Stimulated activated CD8-positive, alpha-beta memory T cell treated with anti-CD3 and anti-CD28 coated beads, Interleukin-12 subunit alpha, Interleukin-12 subunit beta, amount 100 ng/mL, for 1 hour (primary cell): ENCODE results near the gene OPRM1.

Experiments used
- DNase-seq: peaks from one replicate; pipeline ENCODE4 v3.0.0-alpha.2; 2020; ENCODE audit warnings: low read depth

OPRM1 gene

GRCh38 chr6:154284313-154284853, 245.3 kb downstream of the OPRM1 start:
- DNase-seq = no peak

GRCh38 chr6:154285826-154286225, 246.8 kb downstream of the OPRM1 start:
- DNase-seq = no peak

- no peak for DNase-seq
Measured at GRCh38 chr6:154289818-154290508, 250.9 kb downstream of the OPRM1 start.

- DNase-seq = no peak
Measured at GRCh38 chr6:154292066-154292465, 253.0 kb downstream of the OPRM1 start.

- no peak for DNase-seq
Measured at GRCh38 chr6:154292855-154293519, 253.9 kb downstream of the OPRM1 start.

GRCh38 chr6:154295733-154296132, 256.7 kb downstream of the OPRM1 start:
- DNase-seq = no peak
